Thoracic aorta endothelial cell (primary cell): Measurements from ENCODE around the gene ACRV1. TPM values are rescaled to one million over a fixed set of nuclear protein-coding genes. Genes with fewer than 3 reads are reported as not detected.

Experiments used
- small RNA-seq: library from RNA; depleted of rRNA; stranded (forward); fragments of <200 nt; gene quantifications from one replicate; pipeline ENCODE3, GENCODE V24; 2012
- total RNA-seq: library from RNA; depleted of rRNA; stranded (reverse); fragments of >200 nt; gene quantifications from 2 replicates; pipeline ENCODE4 v1.2.3, GENCODE V29; 2012

ACRV1 gene, protein sequence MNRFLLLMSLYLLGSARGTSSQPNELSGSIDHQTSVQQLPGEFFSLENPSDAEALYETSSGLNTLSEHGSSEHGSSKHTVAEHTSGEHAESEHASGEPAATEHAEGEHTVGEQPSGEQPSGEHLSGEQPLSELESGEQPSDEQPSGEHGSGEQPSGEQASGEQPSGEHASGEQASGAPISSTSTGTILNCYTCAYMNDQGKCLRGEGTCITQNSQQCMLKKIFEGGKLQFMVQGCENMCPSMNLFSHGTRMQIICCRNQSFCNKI
- total RNA-seq = not detected in 2 replicates

DNA sequence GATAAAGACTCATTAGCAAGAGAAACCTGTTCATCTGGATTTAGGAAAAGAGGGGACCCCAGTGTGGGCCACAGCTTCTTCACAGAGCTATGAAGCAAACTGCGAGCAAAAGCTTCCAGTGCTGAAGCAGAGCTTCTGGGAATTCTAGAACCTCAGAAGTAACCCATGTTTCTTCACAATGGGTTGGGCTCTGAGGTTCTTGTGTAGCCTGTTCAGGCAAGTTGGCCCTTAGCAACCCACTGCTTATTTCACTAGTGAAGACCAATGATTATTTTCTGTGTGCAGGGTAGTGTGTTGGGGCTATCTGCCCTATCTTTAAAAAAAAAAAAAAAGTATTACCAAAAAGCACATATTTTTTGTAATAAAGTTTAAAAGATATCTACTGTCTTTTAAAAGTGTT, at the start of gene ACRV1:
ACRV1 (minus strand) TSS at position 101 of the 400 bp plus-strand sequence; CDS start at position 34, 67 bp downstream.

DNA sequence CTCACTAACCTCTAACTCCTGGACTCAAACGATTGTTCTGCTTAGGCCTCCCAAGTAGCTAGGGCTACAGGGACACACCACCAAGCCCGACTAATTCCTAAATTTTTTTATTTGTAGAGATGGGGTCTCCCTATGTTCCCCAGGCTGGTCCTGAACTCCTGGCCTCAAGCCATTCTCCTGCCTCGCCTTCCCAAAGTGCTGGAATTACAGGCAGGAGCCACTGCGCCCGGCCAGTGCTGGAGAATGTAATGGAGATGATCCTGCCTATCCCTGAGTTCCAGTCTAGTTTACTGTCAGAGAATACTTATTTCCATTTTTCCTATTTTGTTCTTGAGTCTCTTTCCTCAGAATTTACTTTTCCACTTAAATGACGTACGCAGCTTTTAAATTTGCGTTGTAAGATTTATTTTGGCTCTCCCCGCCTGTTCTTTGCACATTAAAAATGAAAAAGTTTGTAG, 55.9 kb downstream of the ACRV1 start, which contains the start of gene CHEK1:
CHEK1 (plus strand) TSS at position 408 of the 458 bp plus-strand sequence. CDS start 1,606 bp downstream, outside the sequence.

Small RNA genes within 50 kb of the gene (small RNA-seq; reads per million reads assigned to genes)
- not detected for gene RNU2-35P

Other genes with a start within 250 kb of the ACRV1 start
- 68.3 and 70.6 TPM in 2 replicates for gene FEZ1, start 184.6 kb downstream of the ACRV1 start, total RNA-seq
- 161 and 172 TPM in 2 replicates for gene EI24, start 111.4 kb downstream of the ACRV1 start, total RNA-seq
- 291 and 321 TPM in 2 replicates for gene STT3A, start 88.0 kb downstream of the ACRV1 start, total RNA-seq
- gene CHEK1, start 55.7 kb downstream of the ACRV1 start, total RNA-seq = 58.9 and 82.5 TPM in 2 replicates
- gene PATE1, start 65.4 kb upstream of the ACRV1 start, total RNA-seq = not detected in 2 replicates
- gene PATE2, start 98.0 kb upstream of the ACRV1 start, total RNA-seq = 0.13 and 0.50 TPM in 2 replicates
- not detected in 2 replicates for gene PATE3, start 107.3 kb upstream of the ACRV1 start, total RNA-seq
- not detected in 2 replicates for gene PATE4, start 152.5 kb upstream of the ACRV1 start, total RNA-seq
- gene HYLS1, start 206.8 kb upstream of the ACRV1 start, total RNA-seq = 8.9 and 15.3 TPM in 2 replicates
- gene PUS3, start 222.4 kb upstream of the ACRV1 start, total RNA-seq = 14.6 and 15.8 TPM in 2 replicates
- not detected in 2 replicates for gene DDX25, start 223.7 kb upstream of the ACRV1 start, total RNA-seq